Uterus (tissue), 4 donors: Measurements from ENCODE around the gene TMEM207. TPM values are rescaled to one million over a fixed set of nuclear protein-coding genes. Genes with fewer than 3 reads are reported as not detected.
"Not testable (repeated sequence)": the region's sequence is repeated elsewhere in the genome, so short reads cannot be mapped to it uniquely, and the experiment has no call there.

Experiments
- DNase-seq, 2 donors: peaks; one replicate each; pipeline ENCODE4 v3.0.0-alpha.2; 2019 to 2020
- H3K27ac ChIP-seq, 2 donors: fragments of 200-600 bp; sonication (generic); 1 replicate in 1 of 2; 2 replicates in 1 of 2; pipeline ENCODE4 v1.5.1; 2016 to 2018
- H3K27me3 ChIP-seq, 2 donors: fragments of 200-600 bp; sonication (generic); one replicate each; pipeline ENCODE4 v1.5.1; 2018 to 2019; ENCODE audit warnings: control low read depth in 1 of 2
- H3K36me3 ChIP-seq, 2 donors: fragments of 200-600 bp; sonication (generic); one replicate each; pipeline ENCODE4 v1.5.1; 2019; ENCODE audit warnings: control low read depth in 1 of 2
- H3K4me1 ChIP-seq, 2 donors: fragments of 200-600 bp; sonication (generic); one replicate each; pipeline ENCODE4 v1.5.1; 2018 to 2019; ENCODE audit warnings: control low read depth in 1 of 2
- H3K4me3 ChIP-seq, 2 donors: fragments of 200-600 bp; sonication (generic); 1 replicate in 1 of 2; 2 replicates in 1 of 2; pipeline ENCODE4 v1.5.1; 2018 to 2019; ENCODE audit warnings: mild to moderate bottlenecking in 1 of 2
- H3K9me3 ChIP-seq, 2 donors: fragments of 200-600 bp; sonication (generic); one replicate each; pipeline ENCODE4 v1.5.1; 2019; ENCODE audit warnings: control low read depth in 1 of 2
- CTCF ChIP-seq, 4 experiments: fragments of 200-600 bp in 2 of 4; fragments of 450-650 bp in 2 of 4; sonication (generic) in 2 of 4; IDR thresholded peaks; one replicate each; pipeline ENCODE4 v1.5.1; 2016 to 2019; ENCODE audit warnings: antibody characterized with exemption in 4 of 4, mild to moderate bottlenecking in 2 of 4, moderate library complexity in 1 of 4
- POLR2A ChIP-seq, 2 donors: fragments of 450-650 bp; IDR thresholded peaks; one replicate each; pipeline ENCODE4 v1.6.1; 2016; ENCODE audit warnings: antibody characterized with exemption in 2 of 2, mild to moderate bottlenecking in 1 of 2, moderate library complexity in 1 of 2
- intact Hi-C: fragments of 100-400 bp; cut with DNase I; formaldehyde crosslinking; loops from one replicate; pipeline ENCODE4 v1.15.1; 2023; ENCODE audit warnings: low total_unique reads
- total RNA-seq, 4 donors: library from RNA; depleted of rRNA in 3 of 4; stranded (reverse); fragments of >200 nt in 3 of 4; gene quantifications; one replicate each; pipeline versions ENCODE4 v1.1.0 to v1.2.4, GENCODE V29; 2014 to 2023
- donor health status: DM: yes; HTN: yes; CAD: no.

The TMEM207 gene
- total RNA-seq, 4 donors from 2014 or later, result not detected

GRCh38 chr3:190486908-190487607 lies 37.4 kb upstream of the TMEM207 start:
- Histone ChIP-seq H3K27ac (no peak overlapping the region), H3K9me3 (no peaks in the 10 kb centered on the region), H3K36me3 (no peaks in the 10 kb centered on the region), H3K4me3 (no peak overlapping the region), H3K27me3 (no peaks in the 10 kb centered on the region), H3K4me1 (no peaks in the 10 kb centered on the region)
- TF ChIP-seq POLR2A (IDR thresholded peaks at IDR 0.05) (no peak), CTCF (IDR thresholded peaks at IDR 0.05) (no peak)
- no peak for DNase-seq
- intact Hi-C loops, result no loop called here

- intact Hi-C loops, result no loop called here
- H3K36me3 ChIP-seq, result no peaks in the 10 kb centered on the region
- H3K27ac ChIP-seq, result no peak overlapping the region
- H3K9me3 ChIP-seq, result no peaks in the 10 kb centered on the region
- H3K4me3 ChIP-seq, result no peak overlapping the region
- H3K27me3 ChIP-seq, result no peaks in the 10 kb centered on the region
- TF ChIP-seq CTCF (IDR thresholded peaks at IDR 0.05) (no peak), POLR2A (IDR thresholded peaks at IDR 0.05) (no peak)
- H3K4me1 ChIP-seq, result no peaks in the 10 kb centered on the region
- DNase-seq, result no peak
Observed at GRCh38 chr3:190486533-190486864, 36.8 kb upstream of the TMEM207 start.

GRCh38 chr3:190485830-190486532 lies 36.3 kb upstream of the TMEM207 start:
- DNase-seq, result no peak
- no peaks in the 10 kb centered on the region for H3K4me1 ChIP-seq
- no peaks in the 10 kb centered on the region for H3K36me3 ChIP-seq
- intact Hi-C loops, result no loop called here
- no peak overlapping the region for H3K27ac ChIP-seq
- TF ChIP-seq POLR2A (IDR thresholded peaks at IDR 0.05) (no peak), CTCF (IDR thresholded peaks at IDR 0.05) (no peak)
- H3K4me3 ChIP-seq, result no peak overlapping the region
- H3K27me3 ChIP-seq, result no peaks in the 10 kb centered on the region
- no peaks in the 10 kb centered on the region for H3K9me3 ChIP-seq

GRCh38 chr3:190481779-190482178 lies 32.1 kb upstream of the TMEM207 start:
- intact Hi-C loops, result no loop called here
- TF ChIP-seq CTCF (IDR thresholded peaks at IDR 0.05) (no peak), POLR2A (IDR thresholded peaks at IDR 0.05) (no peak)

GRCh38 chr3:190473261-190473660 lies 23.6 kb upstream of the TMEM207 start:
- H3K36me3 ChIP-seq, DNase-seq, H3K27ac ChIP-seq: not testable (repeated sequence)

More at GRCh38 chr3:190481779-190482178, 32.1 kb upstream of the TMEM207 start:
- Histone ChIP-seq H3K4me1 (no peaks in the 10 kb centered on the region), H3K4me3 (no peak overlapping the region), H3K27me3 (no peaks in the 10 kb centered on the region), H3K36me3 (no peaks in the 10 kb centered on the region), H3K27ac (no peak overlapping the region), H3K9me3 (no peaks in the 10 kb centered on the region)
- no peak for DNase-seq

More at GRCh38 chr3:190473261-190473660, 23.6 kb upstream of the TMEM207 start:
- H3K4me3 ChIP-seq, H3K4me1 ChIP-seq, H3K9me3 ChIP-seq, intact Hi-C loops, H3K27me3 ChIP-seq: not testable (repeated sequence)
